SH-SY5Y (cell line): ENCODE measurements around the gene GORASP1.

ENCODE experiments used
- GATA2 ChIP-seq: IDR thresholded peaks from 2 replicates; pipeline ENCODE4 v1.6.1; 2011; ENCODE audit warnings: mild to moderate bottlenecking, low read depth, low read length
- GATA3 ChIP-seq: IDR thresholded peaks from 2 replicates; pipeline ENCODE4 v1.6.1; 2011; ENCODE audit warnings: low read depth, mild to moderate bottlenecking, low read length, moderate library complexity

DNA sequence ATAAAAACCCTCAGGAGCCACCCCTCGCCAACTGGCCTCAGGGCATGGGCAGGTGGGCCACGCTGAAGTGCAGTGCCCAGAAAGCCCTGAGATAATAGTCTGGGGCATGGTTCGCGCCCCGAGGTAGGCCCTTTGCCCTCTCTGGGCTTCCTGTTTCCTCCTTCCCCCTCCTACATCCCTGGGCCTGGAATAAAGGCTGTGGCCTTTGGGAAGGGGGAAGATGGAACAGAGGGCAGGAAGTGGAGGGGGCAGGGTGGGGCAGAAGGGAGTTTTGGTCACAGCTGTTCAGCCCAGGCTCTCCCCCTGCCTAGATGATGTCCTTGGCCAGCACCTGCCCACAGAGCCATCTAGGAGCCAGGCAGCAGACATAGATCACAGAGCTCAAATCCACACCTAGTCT lies 34.6 kb upstream of the GORASP1 start:
- TF ChIP-seq GATA2 (no peak), GATA3 (no peak)
